ENCODE data around the gene PTBP3.

PTBP3 gene

GRCh38 chr9:112337547-112337946 is 4.1 kb upstream of the PTBP3 start:
- peaks cover 16% of the 10 kb centered on the region for H3K4me1 ChIP-seq (ENCODE audit: insufficient read depth, poor library complexity, severe bottlenecking)
- no peaks in the 10 kb centered on the region for H3K27me3 ChIP-seq (ENCODE audit: insufficient read depth, poor library complexity, severe bottlenecking)
- no peaks in the 10 kb centered on the region for H3K36me3 ChIP-seq (ENCODE audit: low read depth)
- TF ChIP-seq CTCF (IDR thresholded peaks at IDR 0.05; ENCODE audit: poor library complexity, severe bottlenecking): no peak
- ATAC-seq (ENCODE audit: low read depth) (no peak), DNase-seq (ENCODE audit: low spot score) (no peak)
- no peak overlapping the region for H3K4me3 ChIP-seq (ENCODE audit: severe bottlenecking)
- H3K27ac ChIP-seq (ENCODE audit: poor library complexity, severe bottlenecking): no peak overlapping the region
- H3K9me3 ChIP-seq (ENCODE audit: severe bottlenecking): no peaks in the 10 kb centered on the region

GRCh38 chr9:112334432-112334841 is 1.0 kb upstream of the PTBP3 start:
- H3K4me1 ChIP-seq (ENCODE audit: insufficient read depth, poor library complexity, severe bottlenecking): peaks cover 12% of the 10 kb centered on the region
- no peak for DNase-seq (ENCODE audit: low spot score)
- no peaks in the 10 kb centered on the region for H3K9me3 ChIP-seq (ENCODE audit: severe bottlenecking)
- no peaks in the 10 kb centered on the region for H3K27me3 ChIP-seq (ENCODE audit: insufficient read depth, poor library complexity, severe bottlenecking)
- no peak for TF ChIP-seq CTCF (IDR thresholded peaks at IDR 0.05; ENCODE audit: poor library complexity, severe bottlenecking)
- no peaks in the 10 kb centered on the region for H3K36me3 ChIP-seq (ENCODE audit: low read depth)
- no peak for ATAC-seq (ENCODE audit: low read depth)
- peak overlapping the region; percentile 96 for H3K27ac ChIP-seq (ENCODE audit: poor library complexity, severe bottlenecking)
- peak overlapping the region; percentile 47 for H3K4me3 ChIP-seq (ENCODE audit: severe bottlenecking)

- H3K27me3 ChIP-seq (ENCODE audit: insufficient read depth, poor library complexity, severe bottlenecking): no peaks in the 10 kb centered on the region
- peaks cover 12% of the 10 kb centered on the region for H3K4me1 ChIP-seq (ENCODE audit: insufficient read depth, poor library complexity, severe bottlenecking)
- peak; percentile 63 for ATAC-seq (ENCODE audit: low read depth)
- peak; percentile 89 for DNase-seq (ENCODE audit: low spot score)
- peak; percentile 92 for TF ChIP-seq CTCF (IDR thresholded peaks at IDR 0.05; ENCODE audit: poor library complexity, severe bottlenecking)
- H3K36me3 ChIP-seq (ENCODE audit: low read depth): peaks cover 2% of the 10 kb centered on the region; the same call in 1 of the 2 replicates
- no peaks in the 10 kb centered on the region for H3K9me3 ChIP-seq (ENCODE audit: severe bottlenecking)
- H3K27ac ChIP-seq (ENCODE audit: poor library complexity, severe bottlenecking): peak overlapping the region; percentile 96
- H3K4me3 ChIP-seq (ENCODE audit: severe bottlenecking): peak overlapping the region; percentile 87
These were observed 416 bp upstream of the PTBP3 start for GRCh38 chr9:112333639-112334431.

GRCh38 chr9:112332674-112332976 is 794 bp downstream of the PTBP3 start:
- TF ChIP-seq CTCF (IDR thresholded peaks at IDR 0.05; ENCODE audit: poor library complexity, severe bottlenecking): no peak
- peak overlapping the region; percentile 96 for H3K27ac ChIP-seq (ENCODE audit: poor library complexity, severe bottlenecking)
- ATAC-seq (ENCODE audit: low read depth): no peak

GRCh38 chr9:112332214-112332613 is 1.2 kb downstream of the PTBP3 start:
- ATAC-seq (ENCODE audit: low read depth) (no peak), DNase-seq (ENCODE audit: low spot score) (no peak)
- H3K4me3 ChIP-seq (ENCODE audit: severe bottlenecking): peak overlapping the region; percentile 87
- H3K4me1 ChIP-seq (ENCODE audit: insufficient read depth, poor library complexity, severe bottlenecking): peaks cover 23% of the 10 kb centered on the region
- H3K27ac ChIP-seq (ENCODE audit: poor library complexity, severe bottlenecking): peak overlapping the region; percentile 96
- no peaks in the 10 kb centered on the region for H3K9me3 ChIP-seq (ENCODE audit: severe bottlenecking)
- peaks cover 3% of the 10 kb centered on the region; the same call in 1 of the 2 replicates for H3K36me3 ChIP-seq (ENCODE audit: low read depth)
- TF ChIP-seq CTCF (IDR thresholded peaks at IDR 0.05; ENCODE audit: poor library complexity, severe bottlenecking): no peak
- no peaks in the 10 kb centered on the region for H3K27me3 ChIP-seq (ENCODE audit: insufficient read depth, poor library complexity, severe bottlenecking)

More at GRCh38 chr9:112332674-112332976, 794 bp downstream of the PTBP3 start:
- Histone ChIP-seq H3K27me3 (ENCODE audit: insufficient read depth, poor library complexity, severe bottlenecking) (no peaks in the 10 kb centered on the region), H3K4me3 (ENCODE audit: severe bottlenecking) (peak overlapping the region; percentile 87), H3K36me3 (ENCODE audit: low read depth) (peaks cover 3% of the 10 kb centered on the region; the same call in 1 of the 2 replicates), H3K9me3 (ENCODE audit: severe bottlenecking) (no peaks in the 10 kb centered on the region), H3K4me1 (ENCODE audit: insufficient read depth, poor library complexity, severe bottlenecking) (peaks cover 21% of the 10 kb centered on the region)
- DNase-seq (ENCODE audit: low spot score): no peak
